T-helper 1 cell treated with Interleukin-12 subunit alpha and Interleukin-12 subunit beta and Interleukin-4 antibody, amounts not matched to agents 30 ng/mL and 1 ng/mL, for 36 hours (primary cell): ENCODE measurements around the gene ADAM22. TPM values are rescaled to one million over a fixed set of nuclear protein-coding genes. Genes with fewer than 3 reads are reported as not detected.

ENCODE experiments used
- intact Hi-C: fragments of 100-400 bp; cut with micrococcal nuclease; formaldehyde crosslinking; loops from one replicate; pipeline ENCODE4 v1.15.1; 2024
- total RNA-seq: library from RNA; stranded (reverse); gene quantifications from 2 replicates; pipeline ENCODE4 v1.2.3, GENCODE V29; 2022

Gene ADAM22
- total RNA-seq, 1 donor from 2014 or later, result 1.2 TPM

GRCh38 chr7:87959336-87959735, 25.3 kb downstream of the ADAM22 start:
- intact Hi-C loops, result no loop called here

GRCh38 chr7:87960239-87960638, 26.2 kb downstream of the ADAM22 start:
- intact Hi-C loops, result no loop called here

- intact Hi-C loops, result no loop called here
These were observed 27.7 kb downstream of the ADAM22 start for GRCh38 chr7:87961754-87962153.

GRCh38 chr7:87966271-87966670, 32.2 kb downstream of the ADAM22 start:
- intact Hi-C loops, result no loop called here

- intact Hi-C loops, result no loop called here
These were observed 34.0 kb downstream of the ADAM22 start for GRCh38 chr7:87968021-87968420.

GRCh38 chr7:87982116-87982515, 48.1 kb downstream of the ADAM22 start:
- intact Hi-C loops, result no loop called here

- intact Hi-C loops, result no loop called here
These were observed 50.0 kb downstream of the ADAM22 start for GRCh38 chr7:87984088-87984487.

GRCh38 chr7:87993269-87993668, 59.2 kb downstream of the ADAM22 start:
- intact Hi-C loops, result no loop called here

- intact Hi-C loops, result no loop called here
These were observed 65.2 kb downstream of the ADAM22 start for GRCh38 chr7:87999261-87999660.

- intact Hi-C loops, result no loop called here
These were observed 67.9 kb downstream of the ADAM22 start for GRCh38 chr7:88001744-88002530.

- intact Hi-C loops, result no loop called here
These were observed 68.6 kb downstream of the ADAM22 start for GRCh38 chr7:88002617-88003016.

GRCh38 chr7:88003581-88003980, 69.5 kb downstream of the ADAM22 start:
- intact Hi-C loops, result no loop called here

- intact Hi-C loops, result no loop called here
These were observed 71.1 kb downstream of the ADAM22 start for GRCh38 chr7:88005191-88005590.

- intact Hi-C loops, result no loop called here
These were observed 75.6 kb downstream of the ADAM22 start for GRCh38 chr7:88009651-88010050.

- intact Hi-C loops, result no loop called here
These were observed 78.0 kb downstream of the ADAM22 start for GRCh38 chr7:88012086-88012485.

- intact Hi-C loops, result no loop called here
These were observed 79.9 kb downstream of the ADAM22 start for GRCh38 chr7:88013981-88014380.

GRCh38 chr7:88014581-88014980, 80.5 kb downstream of the ADAM22 start:
- intact Hi-C loops, result no loop called here

GRCh38 chr7:88015309-88015708, 81.3 kb downstream of the ADAM22 start:
- intact Hi-C loops, result no loop called here

GRCh38 chr7:88018501-88018900, 84.5 kb downstream of the ADAM22 start:
- intact Hi-C loops, result no loop called here

GRCh38 chr7:88020953-88021665, 87.1 kb downstream of the ADAM22 start:
- intact Hi-C loops, result no loop called here

- intact Hi-C loops, result no loop called here
These were observed 93.7 kb downstream of the ADAM22 start for GRCh38 chr7:88027724-88028123.

- intact Hi-C loops, result no loop called here
These were observed 100.1 kb downstream of the ADAM22 start for GRCh38 chr7:88034083-88034695.
